Islet precursor cell (in vitro differentiated cells): Measurements from ENCODE around the gene MISP.
"Not testable (repeated sequence)": the region's sequence is repeated elsewhere in the genome, so short reads cannot be mapped to it uniquely, and the experiment has no call there.

ENCODE experiments used
- DNase-seq: peaks from one replicate; pipeline ENCODE4 v3.0.0-alpha.2; 2018

Gene MISP

DNA sequence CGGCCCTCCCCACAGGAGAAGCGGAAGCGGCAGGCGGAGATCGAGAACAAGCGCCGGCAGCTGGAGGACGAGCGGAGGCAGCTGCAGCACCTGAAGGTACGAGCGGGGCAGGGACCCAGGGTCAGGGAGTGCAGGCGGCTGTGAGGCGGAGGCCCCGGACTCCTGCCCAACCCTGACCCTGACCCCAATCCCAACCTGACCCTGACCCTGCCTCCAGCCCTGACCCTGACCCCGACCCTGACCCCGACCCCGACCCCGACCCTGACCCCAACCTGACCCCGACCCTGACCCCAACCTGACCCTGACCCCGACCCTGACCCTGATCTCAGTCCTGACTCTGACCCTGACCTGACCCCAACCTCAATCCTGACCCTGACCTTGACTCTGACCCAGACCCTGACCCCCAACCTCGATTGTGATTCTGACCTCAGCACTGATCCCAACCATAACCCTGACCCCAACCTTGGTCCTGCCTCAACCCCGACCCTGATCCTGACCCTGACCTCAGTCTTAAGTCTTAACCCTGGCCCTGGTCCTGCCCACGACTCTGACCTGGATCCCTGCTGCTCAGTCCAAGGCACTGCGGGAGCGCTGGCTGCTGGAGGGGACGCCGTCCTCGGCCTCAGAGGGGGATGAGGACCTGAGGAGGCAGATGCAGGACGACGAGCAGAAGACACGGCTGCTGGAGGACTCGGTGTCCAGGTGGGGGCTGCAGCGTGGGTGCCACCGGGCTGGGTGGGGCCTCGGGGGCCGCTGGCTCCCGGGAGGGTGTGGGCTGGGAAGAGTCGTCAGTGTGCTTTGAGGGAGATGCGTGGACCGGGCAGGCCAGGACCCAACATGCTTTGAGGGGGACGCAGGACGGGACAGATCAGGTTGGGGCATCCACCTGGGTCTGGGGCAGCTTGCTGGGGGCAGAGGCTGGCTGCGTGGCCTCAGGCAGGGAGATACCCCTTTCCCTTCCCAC lies 23.6 kb upstream of the MISP start:
- DNase-seq: no peak

DNA sequence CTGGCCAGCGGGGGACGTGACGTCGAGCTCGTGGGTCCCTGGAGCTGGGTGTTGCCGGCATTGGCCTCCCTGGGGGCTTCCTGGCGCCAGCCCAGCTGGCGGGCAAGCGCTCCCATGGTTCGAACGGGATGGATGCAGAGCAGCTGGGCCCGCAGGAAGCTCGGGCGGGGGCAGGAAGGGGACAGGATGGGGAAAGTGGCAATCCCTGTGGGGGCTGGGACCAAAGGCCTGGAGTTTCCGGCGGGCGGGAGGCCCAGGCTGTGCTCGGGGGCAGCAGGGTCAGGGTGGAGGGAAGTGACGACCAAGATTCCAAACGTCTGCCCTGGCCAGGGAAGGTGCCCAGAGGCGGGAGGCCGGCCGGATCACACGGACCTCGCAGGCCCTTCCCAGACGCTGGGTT lies 22.9 kb upstream of the MISP start:
- no peak for DNase-seq

DNA sequence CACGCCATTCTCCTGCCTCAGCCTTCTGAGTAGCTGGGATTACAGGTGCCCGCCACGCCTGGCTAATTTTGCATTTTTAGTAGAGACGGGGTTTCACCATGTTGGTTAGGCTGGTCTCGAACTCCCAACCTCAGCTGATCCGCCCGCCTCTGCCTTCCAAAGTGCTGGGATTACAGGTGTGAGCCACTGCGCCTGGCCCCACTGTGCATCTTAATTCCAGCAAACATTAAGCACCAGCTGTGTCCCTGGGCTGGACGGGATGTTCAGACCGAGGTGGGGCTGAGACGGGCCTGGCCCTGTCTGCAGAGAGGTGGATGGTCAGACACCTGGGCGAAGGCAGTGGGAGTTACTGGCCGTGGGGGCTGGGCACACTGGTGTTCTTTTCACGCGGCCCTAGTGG lies 21.3 kb upstream of the MISP start:
- DNase-seq: not testable (repeated sequence)

DNA sequence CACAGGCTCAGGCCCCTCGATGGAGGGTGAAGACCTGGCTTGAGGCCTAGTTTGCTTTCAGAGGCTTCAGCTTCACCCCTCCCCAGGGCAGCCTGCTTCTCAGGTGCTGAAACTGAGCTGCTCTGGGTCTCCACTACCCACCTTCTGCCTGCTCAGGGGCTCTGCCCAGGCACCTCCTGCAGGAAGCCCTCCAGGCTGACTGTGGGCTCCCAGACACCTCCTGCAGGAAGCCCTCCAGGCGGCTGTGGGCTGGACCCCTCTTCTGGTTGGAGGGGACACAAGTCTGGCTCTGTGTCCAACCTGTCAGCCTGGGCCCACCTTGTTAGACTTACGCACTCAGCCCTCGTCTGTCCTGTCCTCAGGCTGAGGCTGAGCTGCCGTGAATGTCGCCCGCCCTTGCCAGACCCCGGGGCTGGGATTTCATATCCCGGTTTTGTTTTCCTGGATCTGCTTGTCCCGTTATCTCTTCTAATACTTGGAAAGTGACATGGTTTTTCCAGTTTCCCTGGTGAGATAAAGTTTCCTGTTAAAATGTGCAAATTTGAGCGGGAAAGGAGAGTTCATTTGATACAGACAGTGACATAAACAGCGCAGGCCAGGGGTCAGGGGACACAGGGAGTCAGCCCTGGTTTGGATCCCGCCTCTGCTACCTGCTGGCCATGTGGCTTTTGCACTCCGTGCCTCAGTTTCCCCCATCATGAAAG lies 20.8 kb upstream of the MISP start:
- no peak for DNase-seq

DNA sequence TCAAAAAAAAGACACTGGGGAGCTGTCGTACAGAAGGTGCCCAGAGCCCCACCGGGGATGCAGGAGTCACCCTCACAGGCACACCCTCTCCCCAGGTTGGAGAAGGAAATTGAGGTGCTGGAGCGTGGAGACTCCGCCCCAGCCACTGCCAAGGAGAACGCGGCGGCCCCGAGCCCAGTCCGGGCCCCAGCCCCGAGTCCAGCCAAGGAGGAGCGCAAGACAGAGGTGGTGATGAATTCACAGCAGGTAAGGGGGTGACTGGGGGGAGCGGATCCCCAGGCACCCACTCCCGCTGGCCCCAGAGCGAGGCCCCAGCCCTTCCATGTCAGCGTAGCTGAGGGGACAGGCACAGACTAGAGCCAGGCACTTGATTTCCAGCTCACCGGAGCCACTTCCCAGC lies 19.9 kb upstream of the MISP start:
- DNase-seq: no peak

DNA sequence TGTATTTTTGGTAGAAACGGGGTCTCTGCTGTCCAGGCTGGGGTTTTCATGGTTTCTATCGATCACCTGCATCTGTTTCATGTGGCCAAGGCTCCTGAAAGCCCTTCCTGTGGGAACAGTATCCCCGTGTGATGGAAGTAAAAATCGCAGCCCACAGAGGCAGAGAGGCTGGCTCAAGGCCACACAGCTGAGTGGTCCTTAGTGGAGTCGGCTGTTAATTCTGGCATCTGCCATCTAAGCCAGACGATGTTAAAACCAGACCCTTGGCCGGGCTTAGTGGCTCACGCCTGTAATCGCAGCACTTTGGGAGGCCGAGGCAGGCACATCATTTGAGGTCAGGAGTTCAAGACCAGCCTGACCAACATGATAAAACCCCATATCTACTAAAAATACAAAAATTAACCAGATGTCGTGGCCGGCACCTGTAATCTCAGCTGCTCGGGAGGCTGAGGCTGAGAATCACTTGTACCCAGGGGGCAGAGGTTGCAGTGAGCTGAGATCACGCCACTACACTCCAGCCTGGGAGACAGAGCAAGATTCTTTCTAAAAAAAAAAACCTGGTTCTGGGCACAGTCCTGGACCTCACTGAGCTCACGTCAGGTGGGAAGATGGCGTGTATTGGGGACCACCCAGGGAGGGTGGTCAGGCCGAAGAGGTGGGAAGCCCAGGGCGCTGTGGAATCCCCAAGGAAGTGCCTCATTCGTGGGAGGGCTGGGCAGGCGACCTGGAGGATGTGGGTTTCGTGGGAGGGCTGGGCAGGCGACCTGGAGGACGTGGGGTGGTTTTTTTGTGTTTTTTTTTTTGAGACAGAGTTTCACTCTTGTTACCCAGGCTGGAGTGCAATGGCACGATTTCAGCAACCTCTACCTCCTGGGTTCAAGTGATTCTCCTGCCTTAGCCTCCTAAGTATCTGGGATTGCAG lies 18.5 kb upstream of the MISP start:
- DNase-seq: no peak

DNA sequence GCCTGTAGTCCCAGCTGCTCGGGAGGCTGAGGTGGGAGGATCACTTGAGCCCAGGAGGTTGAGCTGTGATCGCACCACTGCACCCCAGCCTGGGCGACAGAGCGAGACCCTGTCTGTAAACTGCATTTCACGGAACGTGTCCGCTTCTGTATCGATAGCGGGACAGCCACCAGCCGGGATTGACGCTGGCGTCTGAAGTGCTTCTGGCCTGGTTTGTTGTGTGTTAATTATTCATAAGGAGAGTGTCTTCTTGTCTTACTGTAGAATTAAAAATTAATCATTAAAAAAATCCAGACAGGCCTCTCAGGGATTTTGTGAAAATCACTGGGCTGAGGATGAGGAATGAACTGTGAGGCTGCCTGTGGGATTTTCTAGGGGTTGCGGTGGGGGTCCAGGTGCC lies 16.2 kb upstream of the MISP start:
- no peak for DNase-seq

DNA sequence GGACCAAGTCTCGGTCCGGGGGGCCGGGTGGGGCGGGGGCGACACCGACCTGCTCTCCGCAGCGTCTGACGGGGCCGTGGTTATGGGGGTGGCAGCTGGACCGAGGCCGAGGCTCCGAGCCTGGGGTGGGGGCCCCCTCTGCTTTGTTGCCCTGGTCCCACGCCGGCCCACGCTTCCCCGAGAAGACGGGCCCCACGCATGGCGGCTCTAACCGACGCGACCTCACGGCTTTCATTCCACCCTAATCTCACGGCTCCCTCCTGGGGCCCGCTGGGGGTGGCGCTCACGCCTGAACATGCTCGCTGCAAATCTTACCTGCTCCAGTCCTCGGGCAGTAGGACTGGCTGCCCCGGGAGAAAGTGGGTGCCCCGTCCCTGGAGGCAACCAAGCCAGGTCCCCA lies 14.8 kb upstream of the MISP start:
- DNase-seq: no peak

DNA sequence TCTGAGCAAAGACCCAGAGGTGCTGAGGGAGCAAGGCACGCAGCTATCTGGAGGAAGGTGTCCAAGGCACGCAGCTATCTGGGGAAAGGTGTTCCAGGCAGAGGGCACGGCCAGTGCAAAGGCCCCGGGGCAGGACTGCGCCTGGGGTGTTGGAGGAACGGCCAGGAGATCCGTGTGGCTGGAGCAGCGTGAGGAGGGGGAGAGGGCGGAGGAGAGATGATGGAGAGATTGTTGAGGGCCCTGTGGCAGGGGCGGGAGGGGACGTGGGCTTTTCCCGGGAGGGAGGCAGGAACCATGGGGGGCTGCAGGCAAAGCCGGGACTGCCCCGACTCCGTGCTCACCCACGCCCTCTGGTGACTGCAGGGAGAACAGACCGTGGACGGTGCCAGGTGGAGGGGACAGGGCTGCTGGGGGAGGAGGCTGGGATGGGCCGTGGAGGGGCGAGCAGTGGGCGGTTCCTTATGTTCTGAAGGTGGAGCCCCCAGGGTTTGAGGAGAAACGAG lies 13.3 kb upstream of the MISP start:
- DNase-seq: peak; percentile 78

DNA sequence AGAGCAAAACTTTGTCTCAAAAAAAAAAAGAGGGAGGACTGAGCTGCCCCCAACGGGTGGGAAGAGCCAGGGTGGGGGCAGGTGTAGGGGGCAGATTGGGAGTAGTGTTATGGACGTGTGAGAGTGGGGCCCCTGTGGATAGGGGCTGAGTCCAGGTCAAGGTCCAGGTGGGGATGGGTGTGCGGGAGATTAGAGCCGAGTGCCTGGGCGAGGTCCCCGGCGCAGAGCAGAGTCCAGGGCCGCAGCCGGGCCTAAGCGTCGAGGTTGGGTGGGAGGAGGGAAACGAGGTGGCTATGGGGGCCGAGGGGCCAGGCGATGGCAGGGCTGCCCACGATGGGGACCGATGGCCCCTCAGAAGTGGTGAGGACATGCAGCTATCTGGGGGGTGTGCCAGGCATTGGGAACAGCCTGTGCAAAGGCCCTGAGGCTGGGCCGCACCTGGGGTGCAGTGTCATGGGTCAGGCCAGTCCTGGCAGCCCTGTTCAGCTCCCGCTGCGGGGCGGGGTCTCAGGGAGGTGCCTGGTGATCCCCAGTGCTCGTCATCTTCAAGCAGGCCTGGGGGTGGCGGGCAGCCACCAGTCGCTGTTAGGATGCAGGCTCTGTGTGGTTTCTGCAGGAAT lies 12.3 kb upstream of the MISP start:
- DNase-seq: no peak

DNA sequence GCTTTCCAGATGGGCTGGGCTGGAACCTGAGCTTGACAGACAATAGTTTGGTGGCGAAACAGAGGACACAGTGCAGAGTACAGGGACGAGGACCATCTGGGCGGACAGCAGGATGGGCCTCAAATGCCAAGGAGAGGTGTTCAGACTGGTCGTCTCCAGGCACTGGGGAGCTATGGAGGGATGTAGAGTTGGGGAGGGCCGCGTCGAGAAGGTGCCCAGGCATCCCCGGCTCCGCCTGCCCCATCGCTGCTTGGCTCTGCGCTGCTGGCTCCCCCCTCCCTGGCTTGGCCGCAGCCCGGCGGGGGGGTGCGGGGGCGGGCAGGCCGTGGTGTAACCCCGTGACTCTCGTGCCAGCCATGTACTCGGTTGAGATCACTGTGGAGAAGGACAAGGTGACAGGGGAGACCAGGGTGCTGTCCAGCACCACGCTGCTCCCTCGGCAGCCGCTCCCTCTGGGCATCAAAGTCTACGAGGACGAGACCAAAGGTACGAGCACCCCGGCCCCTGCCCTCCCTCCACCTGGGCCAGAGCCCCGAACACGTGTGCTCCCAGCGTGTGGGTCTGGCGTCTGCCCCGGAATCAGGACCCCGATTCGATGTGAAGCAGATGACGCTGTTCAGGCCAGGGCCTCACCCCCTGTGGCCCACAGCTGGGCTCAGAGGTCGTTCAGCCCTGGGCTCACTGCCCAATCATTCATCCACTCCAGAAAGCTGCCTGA lies 10.8 kb upstream of the MISP start:
- no peak for DNase-seq

DNA sequence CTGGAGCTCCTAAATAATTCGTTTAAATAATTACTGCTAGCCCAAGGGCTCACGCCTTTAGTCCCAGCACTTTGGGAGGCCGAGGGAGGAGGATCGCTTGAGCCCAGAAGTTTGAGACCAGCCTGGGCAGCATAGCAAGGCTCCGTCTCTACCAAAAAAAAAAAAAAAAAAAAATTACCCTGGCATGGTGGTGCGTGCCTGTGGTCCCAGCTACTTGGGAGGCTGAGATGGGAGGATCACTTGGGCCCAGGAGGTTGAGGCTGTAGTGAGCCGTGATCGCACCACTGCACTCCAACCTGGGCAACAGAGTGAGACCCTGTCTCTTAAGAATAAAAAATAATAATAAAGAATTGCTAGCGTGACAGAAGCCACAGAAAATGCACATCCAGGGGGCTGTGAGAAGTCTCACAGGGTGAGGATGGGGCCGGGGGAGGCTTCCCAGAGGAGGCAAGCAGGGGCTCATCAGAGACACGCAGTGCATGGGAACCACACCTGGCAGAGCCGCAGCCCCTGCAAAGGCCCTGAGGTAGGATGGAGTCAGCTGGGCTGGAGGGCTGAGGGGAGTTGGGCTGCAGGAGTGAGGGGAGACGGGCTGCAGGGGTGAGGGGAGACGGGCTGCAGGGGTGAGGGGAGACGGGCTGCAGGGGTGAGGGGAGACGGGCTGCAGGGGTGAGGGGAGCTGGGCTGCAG lies 10.0 kb upstream of the MISP start:
- DNase-seq: not testable (repeated sequence)

DNA sequence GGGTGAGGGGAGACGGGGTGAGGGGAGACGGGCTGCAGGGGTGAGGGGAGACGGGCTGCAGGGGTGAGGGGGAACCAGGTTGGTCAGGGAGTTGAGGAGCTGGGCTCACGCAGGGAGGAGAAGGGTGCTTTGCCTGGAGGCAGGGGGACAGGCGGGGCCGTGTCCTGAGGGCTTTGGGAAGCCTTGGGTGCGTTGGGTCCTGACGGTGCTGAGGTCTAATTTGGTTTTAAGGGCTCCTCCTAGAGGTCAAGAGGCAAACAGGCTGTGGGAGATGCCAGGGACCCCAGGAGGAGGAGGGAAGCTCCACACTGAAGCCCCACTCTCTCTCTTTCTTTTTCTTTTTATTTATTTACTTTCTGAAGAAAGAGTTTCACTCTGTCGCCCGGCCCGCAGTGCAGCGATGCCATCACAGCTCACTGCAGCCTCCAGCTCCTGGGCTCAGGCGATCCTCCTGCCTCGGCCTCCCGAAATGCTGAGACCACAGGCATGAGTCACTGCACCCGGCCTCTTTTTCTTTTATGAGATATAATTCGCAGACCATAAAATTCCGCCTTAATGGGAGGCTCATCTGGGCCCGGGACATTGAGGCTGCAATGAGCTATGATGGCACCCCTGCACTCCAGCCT lies 9.3 kb upstream of the MISP start:
- no peak for DNase-seq

DNA sequence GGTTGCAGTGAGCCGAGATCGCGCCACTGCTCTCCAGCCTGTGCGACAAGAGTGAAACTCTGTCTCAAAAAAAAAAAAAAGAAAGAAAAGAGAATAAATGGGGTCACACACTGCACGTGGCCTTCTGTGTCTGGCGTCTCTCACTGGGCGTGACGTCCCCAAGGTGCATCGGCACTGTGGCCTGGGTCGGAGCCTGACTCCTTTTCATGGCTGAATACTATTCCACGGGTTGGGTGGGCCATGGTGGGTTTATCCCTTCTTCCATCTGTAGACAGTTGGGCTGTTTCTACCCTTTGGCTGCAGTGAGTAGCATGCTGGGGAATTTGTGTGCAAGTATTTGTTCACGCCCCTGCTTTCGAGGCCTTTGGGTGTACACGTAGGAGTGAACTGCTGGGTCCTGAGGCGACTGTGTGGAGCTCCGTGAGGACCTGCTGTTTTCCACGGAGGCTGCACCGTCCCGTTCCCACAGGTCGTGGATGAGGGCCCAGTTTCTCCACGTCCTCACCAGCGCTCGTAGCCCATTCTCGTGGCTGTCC lies 8.3 kb upstream of the MISP start:
- DNase-seq: no peak

DNA sequence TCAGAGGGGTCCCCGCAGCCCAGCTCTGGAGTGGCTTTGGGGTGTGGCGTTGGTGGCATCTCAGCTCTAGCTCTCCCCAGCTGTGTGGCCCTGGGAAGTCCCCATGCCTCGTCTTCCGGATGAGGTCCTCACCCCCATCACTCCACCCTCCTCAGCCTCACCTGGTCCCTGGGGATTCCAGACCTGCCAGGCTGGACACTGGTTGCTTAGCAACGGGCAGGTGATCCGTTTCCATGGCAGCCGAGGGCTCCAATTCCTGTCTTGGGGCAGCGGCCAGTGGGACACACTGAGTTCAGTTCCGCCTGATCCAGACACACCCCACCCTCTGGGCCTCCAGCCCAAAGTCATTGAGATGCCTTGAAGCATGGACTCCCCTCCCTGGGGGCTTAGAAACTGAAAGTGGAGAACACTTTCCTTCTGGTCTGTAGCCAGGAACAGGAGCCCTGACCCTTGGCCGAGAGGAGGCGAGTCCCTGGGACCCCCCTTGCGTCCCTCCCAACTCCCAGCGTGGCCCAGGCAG lies 7.7 kb upstream of the MISP start:
- DNase-seq: no peak

DNA sequence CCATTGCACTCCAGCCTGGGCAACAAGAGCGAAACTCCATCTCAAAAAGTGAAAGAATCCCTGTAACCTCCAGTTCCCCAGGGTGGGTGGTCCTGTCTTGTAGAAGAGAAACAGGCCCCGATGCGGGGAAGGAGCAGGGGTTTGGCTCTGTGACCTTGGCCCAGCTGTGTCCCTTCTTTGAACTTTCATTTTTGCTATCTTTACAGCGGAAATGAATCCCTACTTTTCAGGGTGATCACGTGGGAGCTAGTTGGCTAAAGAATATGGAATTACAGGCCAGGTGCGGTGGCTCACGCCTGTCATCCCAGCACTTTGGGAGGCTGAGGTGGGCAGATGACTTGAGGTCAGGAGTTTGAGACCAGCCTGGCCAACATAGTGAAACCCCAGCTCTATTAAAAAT lies 5.8 kb upstream of the MISP start:
- DNase-seq: not testable (repeated sequence)

DNA sequence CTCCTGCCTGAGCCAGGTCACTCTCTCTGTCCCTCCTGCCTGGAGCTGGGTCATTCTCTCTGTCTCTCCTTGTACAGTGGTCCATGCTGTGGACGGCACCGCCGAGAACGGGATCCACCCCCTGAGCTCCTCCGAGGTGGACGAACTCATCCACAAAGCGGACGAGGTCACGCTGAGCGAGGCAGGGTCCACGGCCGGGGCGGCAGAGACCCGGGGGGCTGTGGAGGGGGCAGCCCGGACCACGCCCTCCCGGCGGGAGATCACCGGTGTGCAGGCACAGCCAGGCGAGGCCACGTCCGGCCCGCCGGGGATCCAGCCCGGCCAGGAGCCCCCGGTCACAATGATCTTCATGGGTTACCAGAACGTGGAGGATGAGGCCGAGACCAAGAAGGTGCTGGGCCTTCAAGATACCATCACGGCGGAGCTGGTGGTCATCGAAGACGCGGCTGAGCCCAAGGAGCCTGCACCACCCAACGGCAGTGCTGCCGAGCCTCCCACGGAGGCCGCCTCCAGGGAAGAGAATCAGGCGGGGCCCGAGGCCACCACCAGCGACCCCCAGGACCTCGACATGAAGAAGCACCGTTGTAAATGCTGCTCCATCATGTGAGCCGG lies 4.6 kb upstream of the MISP start:
- no peak for DNase-seq

DNA sequence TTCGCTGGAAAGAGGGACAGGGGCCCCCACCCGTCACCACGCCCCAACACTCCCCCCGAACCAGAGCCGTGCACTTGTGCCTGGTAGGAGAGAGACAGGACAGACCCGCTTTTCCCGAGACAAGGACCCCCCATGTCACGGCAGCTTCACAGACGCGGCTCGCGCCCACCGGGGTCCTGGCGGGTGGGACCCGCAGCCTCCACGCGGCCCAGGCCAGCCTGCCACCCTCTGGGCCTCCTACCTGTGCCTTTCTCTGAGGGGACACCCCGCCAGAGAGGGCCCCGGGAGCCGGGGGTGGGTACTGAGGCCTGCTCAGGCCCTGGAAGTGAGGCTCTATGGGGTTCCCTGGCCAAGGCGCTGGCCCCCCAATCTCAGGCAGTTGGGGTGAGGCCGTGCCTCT lies 4.0 kb upstream of the MISP start:
- DNase-seq: no peak

DNA sequence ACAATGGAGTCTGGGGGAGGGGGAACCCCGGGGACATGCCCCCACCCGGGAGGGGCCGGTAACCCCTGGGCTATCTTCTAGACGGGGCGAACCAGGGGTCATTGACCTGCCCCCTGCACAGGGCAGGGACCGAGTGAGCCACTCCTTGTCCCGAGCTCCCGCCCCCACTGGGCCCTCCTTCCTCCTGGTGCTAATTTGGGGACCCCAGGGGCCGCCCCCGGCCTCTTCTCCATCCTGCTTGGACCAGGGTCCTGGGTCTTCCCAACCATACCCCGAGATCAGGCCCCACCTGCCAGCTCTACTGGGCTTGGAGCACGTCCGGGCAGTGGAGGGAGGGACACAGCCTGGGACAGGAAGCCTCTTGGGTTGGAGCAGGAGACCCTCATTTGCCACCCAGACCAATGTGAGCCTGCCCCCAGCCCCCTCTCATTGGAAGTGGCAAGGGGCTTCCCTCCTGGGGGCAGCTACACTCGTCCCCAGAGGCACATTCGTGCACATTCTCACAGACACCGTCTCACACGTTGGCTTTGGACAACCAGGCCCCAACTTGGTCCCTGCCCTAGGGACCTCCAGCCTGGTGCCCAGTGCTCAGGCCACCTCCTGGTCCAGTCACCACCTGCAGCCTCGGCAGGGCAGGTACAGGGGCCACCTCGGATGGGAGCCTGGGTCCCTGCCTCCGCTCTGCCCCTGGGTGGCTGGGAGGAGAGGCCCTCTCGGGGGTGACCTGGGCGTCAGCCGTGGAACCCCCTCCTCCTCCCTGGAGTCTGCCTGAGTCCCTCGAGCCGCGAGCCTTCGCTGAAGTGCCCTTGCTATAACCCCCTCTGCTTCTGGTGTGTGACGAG lies 3.3 kb upstream of the MISP start:
- no peak for DNase-seq
